Endothelial cell of umbilical vein (primary cell): ENCODE data around the gene RHOBTB1.

Experiments
- EZH2 ChIP-seq: IDR thresholded peaks from 2 replicates; pipeline ENCODE4 v1.6.1; 2012; ENCODE audit warnings: borderline replicate concordance, low read depth, mild to moderate bottlenecking, moderate library complexity, low read length, inconsistent platforms; ENCODE audit not compliant: severe bottlenecking
- FOS ChIP-seq: IDR thresholded peaks from 2 replicates; pipeline ENCODE4 v1.6.1; 2011; ENCODE audit warnings: mild to moderate bottlenecking, low read length, moderate library complexity, borderline replicate concordance; ENCODE audit not compliant: insufficient read depth
- GATA2 ChIP-seq: IDR thresholded peaks from 2 replicates; pipeline ENCODE4 v1.7.0; 2011; ENCODE audit warnings: low read depth, mild to moderate bottlenecking, moderate library complexity, mixed read lengths, low read length; ENCODE audit not compliant: insufficient read length, insufficient read depth
- JUN ChIP-seq: IDR thresholded peaks from 2 replicates; pipeline ENCODE4 v1.6.1; 2011; ENCODE audit warnings: borderline replicate concordance, low read depth; ENCODE audit not compliant: insufficient read length, insufficient read depth
- MAX ChIP-seq: IDR thresholded peaks from 2 replicates; pipeline ENCODE4 v1.6.1; 2011; ENCODE audit not compliant: insufficient read depth, insufficient read length
- MYC ChIP-seq: IDR thresholded peaks from one replicate; pipeline ENCODE4 v1.6.1; 2011; ENCODE audit warnings: mild to moderate bottlenecking, low read depth, low read length
- POLR2A ChIP-seq: IDR thresholded peaks from 2 replicates; pipeline ENCODE4 v1.6.1; 2012; ENCODE audit warnings: low read depth, mild to moderate bottlenecking, control low read depth, low read length
- POLR2AphosphoS5 ChIP-seq: IDR thresholded peaks from 2 replicates; pipeline ENCODE4 v1.6.1; 2012; ENCODE audit warnings: low read depth, mild to moderate bottlenecking, control low read depth, low read length, moderate library complexity; ENCODE audit not compliant: insufficient read depth
- TF ChIP-seq, protein P1 (sequence below), 2 donors: IDR thresholded peaks; 1 replicate in 1 of 2; 2 replicates in 1 of 2; pipeline ENCODE4 v1.5.1; 2011; ENCODE audit warnings: low read length in 2 of 2, mild to moderate bottlenecking in 2 of 2, moderate library complexity in 2 of 2, control low read depth in 1 of 2, inconsistent platforms in 1 of 2, low read depth in 1 of 2; ENCODE audit not compliant: insufficient read depth in 1 of 2; ENCODE audit errors: extremely low read depth in 1 of 2

- TF ChIP-seq, protein P1, sequence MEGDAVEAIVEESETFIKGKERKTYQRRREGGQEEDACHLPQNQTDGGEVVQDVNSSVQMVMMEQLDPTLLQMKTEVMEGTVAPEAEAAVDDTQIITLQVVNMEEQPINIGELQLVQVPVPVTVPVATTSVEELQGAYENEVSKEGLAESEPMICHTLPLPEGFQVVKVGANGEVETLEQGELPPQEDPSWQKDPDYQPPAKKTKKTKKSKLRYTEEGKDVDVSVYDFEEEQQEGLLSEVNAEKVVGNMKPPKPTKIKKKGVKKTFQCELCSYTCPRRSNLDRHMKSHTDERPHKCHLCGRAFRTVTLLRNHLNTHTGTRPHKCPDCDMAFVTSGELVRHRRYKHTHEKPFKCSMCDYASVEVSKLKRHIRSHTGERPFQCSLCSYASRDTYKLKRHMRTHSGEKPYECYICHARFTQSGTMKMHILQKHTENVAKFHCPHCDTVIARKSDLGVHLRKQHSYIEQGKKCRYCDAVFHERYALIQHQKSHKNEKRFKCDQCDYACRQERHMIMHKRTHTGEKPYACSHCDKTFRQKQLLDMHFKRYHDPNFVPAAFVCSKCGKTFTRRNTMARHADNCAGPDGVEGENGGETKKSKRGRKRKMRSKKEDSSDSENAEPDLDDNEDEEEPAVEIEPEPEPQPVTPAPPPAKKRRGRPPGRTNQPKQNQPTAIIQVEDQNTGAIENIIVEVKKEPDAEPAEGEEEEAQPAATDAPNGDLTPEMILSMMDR (IDR thresholded peaks at IDR 0.05; ENCODE audit: extremely low read depth in 1 of 2, insufficient read depth in 1 of 2, low read depth in 1 of 2, low read length in 2 of 2) = no peak
- TF ChIP-seq EZH2 = no peak
- TF ChIP-seq POLR2A = no peak
- peak; percentile 87 for TF ChIP-seq JUN
- TF ChIP-seq FOS = peak; percentile 91
- TF ChIP-seq MAX = no peak
- TF ChIP-seq POLR2AphosphoS5 = peak; percentile 68
- peak; percentile 97 for TF ChIP-seq GATA2
- TF ChIP-seq MYC = no peak
These were observed 116.0 kb downstream of the RHOBTB1 start for GRCh38 chr10:60827791-60828488.
